Thyroid gland (tissue), 4 donors: ENCODE data around the gene HS3ST3A1.

Experiments
- POLR2A ChIP-seq, 2 donors: fragments of 450-650 bp; IDR thresholded peaks; one replicate each; pipeline ENCODE4 v1.6.1; 2017; ENCODE audit warnings: antibody characterized with exemption in 2 of 2, mild to moderate bottlenecking in 2 of 2, moderate library complexity in 1 of 2
- TF ChIP-seq, protein P1 (sequence below), 6 experiments: fragments of 200-600 bp in 3 of 6; fragments of 450-650 bp in 3 of 6; sonication (generic) in 3 of 6; IDR thresholded peaks; one replicate each; pipeline ENCODE4 v1.5.1; 2016 to 2019; ENCODE audit warnings: antibody characterized with exemption in 6 of 6, mild to moderate bottlenecking in 2 of 6, inconsistent platforms in 1 of 6, moderate library complexity in 1 of 6

- no peak for TF ChIP-seq POLR2A (IDR thresholded peaks at IDR 0.05)
- TF ChIP-seq, protein P1, sequence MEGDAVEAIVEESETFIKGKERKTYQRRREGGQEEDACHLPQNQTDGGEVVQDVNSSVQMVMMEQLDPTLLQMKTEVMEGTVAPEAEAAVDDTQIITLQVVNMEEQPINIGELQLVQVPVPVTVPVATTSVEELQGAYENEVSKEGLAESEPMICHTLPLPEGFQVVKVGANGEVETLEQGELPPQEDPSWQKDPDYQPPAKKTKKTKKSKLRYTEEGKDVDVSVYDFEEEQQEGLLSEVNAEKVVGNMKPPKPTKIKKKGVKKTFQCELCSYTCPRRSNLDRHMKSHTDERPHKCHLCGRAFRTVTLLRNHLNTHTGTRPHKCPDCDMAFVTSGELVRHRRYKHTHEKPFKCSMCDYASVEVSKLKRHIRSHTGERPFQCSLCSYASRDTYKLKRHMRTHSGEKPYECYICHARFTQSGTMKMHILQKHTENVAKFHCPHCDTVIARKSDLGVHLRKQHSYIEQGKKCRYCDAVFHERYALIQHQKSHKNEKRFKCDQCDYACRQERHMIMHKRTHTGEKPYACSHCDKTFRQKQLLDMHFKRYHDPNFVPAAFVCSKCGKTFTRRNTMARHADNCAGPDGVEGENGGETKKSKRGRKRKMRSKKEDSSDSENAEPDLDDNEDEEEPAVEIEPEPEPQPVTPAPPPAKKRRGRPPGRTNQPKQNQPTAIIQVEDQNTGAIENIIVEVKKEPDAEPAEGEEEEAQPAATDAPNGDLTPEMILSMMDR (IDR thresholded peaks at IDR 0.05), result no peak
These were observed 40.5 kb upstream of the HS3ST3A1 start for GRCh38 chr17:13642188-13642587.
